Measurements from ENCODE around the gene AACS. TPM values are rescaled to one million over a fixed set of nuclear protein-coding genes. Genes with fewer than 3 reads are reported as not detected.
A peak's percentile ranks its signal among the peaks of the same experiment; 100 is the strongest.

Gene AACS
- total and polyA plus RNA-seq, 2 of the 13 experiments (the other 11 are each of a cell fraction or from before 2014, with no cell fraction given) = 23.3 to 28.8 TPM

DNA sequence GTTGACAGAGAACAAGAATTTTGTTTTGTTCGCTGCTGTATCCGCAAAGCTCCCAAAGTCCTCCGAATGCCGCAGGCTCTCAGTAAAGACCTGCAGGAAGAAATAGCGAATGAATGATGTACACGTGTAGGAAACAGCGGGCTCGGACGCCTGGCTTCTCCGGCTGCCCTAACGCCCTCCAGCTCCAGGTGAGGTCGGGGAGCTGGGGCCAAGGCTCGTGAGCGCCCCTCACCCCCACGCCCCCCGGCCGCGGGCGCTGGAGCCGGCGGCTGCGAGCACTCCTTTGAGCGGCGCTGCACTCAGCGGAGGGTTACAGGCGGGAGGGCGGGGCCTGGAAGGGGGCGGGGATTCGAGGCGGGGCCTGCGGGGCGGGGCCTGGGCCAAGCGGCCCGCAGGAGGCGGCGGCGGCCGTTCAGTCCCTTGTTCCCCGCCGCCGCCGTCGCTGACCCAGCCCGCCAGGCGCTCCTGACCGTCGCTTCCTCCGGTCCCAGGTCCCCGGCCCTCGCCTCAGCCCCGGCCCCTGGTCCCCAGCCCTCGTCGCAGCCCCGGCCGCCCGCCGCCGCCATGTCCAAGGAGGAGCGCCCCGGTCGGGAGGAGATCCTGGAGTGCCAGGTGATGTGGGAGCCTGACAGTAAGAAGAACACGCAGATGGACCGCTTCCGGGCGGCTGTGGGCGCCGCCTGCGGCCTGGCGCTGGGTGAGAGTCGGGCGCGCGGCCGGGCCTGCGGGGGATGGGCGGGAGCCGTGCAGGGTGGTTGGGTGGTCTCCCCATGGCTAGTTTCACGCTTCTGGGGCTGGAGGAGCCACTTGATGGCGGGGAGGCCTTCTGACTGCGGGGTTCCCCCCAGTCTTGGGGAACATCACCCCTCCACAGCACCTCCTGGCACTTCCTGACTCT lies at the start of gene AACS (continued):
- TF ChIP-seq ZNF766 (CRISPR knock-in tag; IDR thresholded peaks at IDR 0.05; ENCODE audit: borderline replicate concordance) (no peak), ATF1 (CRISPR knock-in tag; IDR thresholded peaks at IDR 0.05) (no peak), ASH2L (IDR thresholded peaks at IDR 0.05; ENCODE audit: insufficient read length, low read depth, low read length) (peak; percentile 38), ZNF253 (CRISPR knock-in tag; IDR thresholded peaks at IDR 0.05; ENCODE audit: borderline replicate concordance) (no peak), ZNF20 (CRISPR knock-in tag; IDR thresholded peaks at IDR 0.05) (no peak), ZBTB7B (CRISPR knock-in tag; IDR thresholded peaks at IDR 0.05) (peak; percentile 41; the same call in 1 of the 2 replicates), SMARCC2 (IDR thresholded peaks at IDR 0.05) (no peak), ETV5 (CRISPR knock-in tag; IDR thresholded peaks at IDR 0.05; ENCODE audit: borderline replicate concordance) (peak; percentile 52; the same call in 1 of the 2 replicates), ZKSCAN5 (CRISPR knock-in tag; IDR thresholded peaks at IDR 0.05) (no peak), ZNF10 (CRISPR knock-in tag; IDR thresholded peaks at IDR 0.05; ENCODE audit: borderline replicate concordance, low read depth) (no peak), PTBP1 (IDR thresholded peaks at IDR 0.05; ENCODE audit: low read depth, low read length, poor library complexity, severe bottlenecking) (no peak), MBD4 (IDR thresholded peaks at IDR 0.05; ENCODE audit: borderline replicate concordance, low read length) (no peak), HDAC6 (IDR thresholded peaks at IDR 0.05; ENCODE audit: low read depth, low read length) (no peak), RXRB (CRISPR knock-in tag; IDR thresholded peaks at IDR 0.05; ENCODE audit: borderline replicate concordance) (no peak), ZSCAN12 (CRISPR knock-in tag; IDR thresholded peaks at IDR 0.05) (no peak)
- TF ChIP-seq, protein P1, sequence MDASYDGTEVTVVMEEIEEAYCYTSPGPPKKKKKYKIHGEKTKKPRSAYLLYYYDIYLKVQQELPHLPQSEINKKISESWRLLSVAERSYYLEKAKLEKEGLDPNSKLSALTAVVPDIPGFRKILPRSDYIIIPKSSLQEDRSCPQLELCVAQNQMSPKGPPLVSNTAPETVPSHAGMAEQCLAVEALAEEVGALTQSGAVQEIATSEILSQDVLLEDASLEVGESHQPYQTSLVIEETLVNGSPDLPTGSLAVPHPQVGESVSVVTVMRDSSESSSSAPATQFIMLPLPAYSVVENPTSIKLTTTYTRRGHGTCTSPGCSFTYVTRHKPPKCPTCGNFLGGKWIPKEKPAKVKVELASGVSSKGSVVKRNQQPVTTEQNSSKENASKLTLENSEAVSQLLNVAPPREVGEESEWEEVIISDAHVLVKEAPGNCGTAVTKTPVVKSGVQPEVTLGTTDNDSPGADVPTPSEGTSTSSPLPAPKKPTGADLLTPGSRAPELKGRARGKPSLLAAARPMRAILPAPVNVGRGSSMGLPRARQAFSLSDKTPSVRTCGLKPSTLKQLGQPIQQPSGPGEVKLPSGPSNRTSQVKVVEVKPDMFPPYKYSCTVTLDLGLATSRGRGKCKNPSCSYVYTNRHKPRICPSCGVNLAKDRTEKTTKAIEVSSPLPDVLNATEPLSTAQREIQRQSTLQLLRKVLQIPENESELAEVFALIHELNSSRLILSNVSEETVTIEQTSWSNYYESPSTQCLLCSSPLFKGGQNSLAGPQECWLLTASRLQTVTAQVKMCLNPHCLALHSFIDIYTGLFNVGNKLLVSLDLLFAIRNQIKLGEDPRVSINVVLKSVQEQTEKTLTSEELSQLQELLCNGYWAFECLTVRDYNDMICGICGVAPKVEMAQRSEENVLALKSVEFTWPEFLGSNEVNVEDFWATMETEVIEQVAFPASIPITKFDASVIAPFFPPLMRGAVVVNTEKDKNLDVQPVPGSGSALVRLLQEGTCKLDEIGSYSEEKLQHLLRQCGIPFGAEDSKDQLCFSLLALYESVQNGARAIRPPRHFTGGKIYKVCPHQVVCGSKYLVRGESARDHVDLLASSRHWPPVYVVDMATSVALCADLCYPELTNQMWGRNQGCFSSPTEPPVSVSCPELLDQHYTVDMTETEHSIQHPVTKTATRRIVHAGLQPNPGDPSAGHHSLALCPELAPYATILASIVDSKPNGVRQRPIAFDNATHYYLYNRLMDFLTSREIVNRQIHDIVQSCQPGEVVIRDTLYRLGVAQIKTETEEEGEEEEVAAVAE (CRISPR knock-in tag; IDR thresholded peaks at IDR 0.05; ENCODE audit: borderline replicate concordance) = no peak
- TF ChIP-seq, protein P2, sequence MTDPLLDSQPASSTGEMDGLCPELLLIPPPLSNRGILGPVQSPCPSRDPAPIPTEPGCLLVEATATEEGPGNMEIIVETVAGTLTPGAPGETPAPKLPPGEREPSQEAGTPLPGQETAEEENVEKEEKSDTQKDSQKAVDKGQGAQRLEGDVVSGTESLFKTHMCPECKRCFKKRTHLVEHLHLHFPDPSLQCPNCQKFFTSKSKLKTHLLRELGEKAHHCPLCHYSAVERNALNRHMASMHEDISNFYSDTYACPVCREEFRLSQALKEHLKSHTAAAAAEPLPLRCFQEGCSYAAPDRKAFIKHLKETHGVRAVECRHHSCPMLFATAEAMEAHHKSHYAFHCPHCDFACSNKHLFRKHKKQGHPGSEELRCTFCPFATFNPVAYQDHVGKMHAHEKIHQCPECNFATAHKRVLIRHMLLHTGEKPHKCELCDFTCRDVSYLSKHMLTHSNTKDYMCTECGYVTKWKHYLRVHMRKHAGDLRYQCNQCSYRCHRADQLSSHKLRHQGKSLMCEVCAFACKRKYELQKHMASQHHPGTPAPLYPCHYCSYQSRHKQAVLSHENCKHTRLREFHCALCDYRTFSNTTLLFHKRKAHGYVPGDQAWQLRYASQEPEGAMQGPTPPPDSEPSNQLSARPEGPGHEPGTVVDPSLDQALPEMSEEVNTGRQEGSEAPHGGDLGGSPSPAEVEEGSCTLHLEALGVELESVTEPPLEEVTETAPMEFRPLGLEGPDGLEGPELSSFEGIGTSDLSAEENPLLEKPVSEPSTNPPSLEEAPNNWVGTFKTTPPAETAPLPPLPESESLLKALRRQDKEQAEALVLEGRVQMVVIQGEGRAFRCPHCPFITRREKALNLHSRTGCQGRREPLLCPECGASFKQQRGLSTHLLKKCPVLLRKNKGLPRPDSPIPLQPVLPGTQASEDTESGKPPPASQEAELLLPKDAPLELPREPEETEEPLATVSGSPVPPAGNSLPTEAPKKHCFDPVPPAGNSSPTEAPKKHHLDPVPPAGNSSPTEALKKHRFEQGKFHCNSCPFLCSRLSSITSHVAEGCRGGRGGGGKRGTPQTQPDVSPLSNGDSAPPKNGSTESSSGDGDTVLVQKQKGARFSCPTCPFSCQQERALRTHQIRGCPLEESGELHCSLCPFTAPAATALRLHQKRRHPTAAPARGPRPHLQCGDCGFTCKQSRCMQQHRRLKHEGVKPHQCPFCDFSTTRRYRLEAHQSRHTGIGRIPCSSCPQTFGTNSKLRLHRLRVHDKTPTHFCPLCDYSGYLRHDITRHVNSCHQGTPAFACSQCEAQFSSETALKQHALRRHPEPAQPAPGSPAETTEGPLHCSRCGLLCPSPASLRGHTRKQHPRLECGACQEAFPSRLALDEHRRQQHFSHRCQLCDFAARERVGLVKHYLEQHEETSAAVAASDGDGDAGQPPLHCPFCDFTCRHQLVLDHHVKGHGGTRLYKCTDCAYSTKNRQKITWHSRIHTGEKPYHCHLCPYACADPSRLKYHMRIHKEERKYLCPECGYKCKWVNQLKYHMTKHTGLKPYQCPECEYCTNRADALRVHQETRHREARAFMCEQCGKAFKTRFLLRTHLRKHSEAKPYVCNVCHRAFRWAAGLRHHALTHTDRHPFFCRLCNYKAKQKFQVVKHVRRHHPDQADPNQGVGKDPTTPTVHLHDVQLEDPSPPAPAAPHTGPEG (CRISPR knock-in tag; IDR thresholded peaks at IDR 0.05) = no peak
- TF ChIP-seq, protein P3, sequence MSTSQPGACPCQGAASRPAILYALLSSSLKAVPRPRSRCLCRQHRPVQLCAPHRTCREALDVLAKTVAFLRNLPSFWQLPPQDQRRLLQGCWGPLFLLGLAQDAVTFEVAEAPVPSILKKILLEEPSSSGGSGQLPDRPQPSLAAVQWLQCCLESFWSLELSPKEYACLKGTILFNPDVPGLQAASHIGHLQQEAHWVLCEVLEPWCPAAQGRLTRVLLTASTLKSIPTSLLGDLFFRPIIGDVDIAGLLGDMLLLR (CRISPR knock-in tag; IDR thresholded peaks at IDR 0.05) = 0 out of 2 replicates have a peak, but pooled peaks have one; percentile 31
